A204.1 (cell line): ENCODE measurements around the gene CXCL10.
"Not testable (repeated sequence)": the region's sequence is repeated elsewhere in the genome, so short reads cannot be mapped to it uniquely, and the experiment has no call there.

Experiments
- FAIRE-seq: peaks from 2 replicates; lab custom pipeline; 2012; peaks lifted over from hg19 to GRCh38; lab: Jason Lieb, UNC

CXCL10 gene

GRCh38 chr4:76023389-76023788 lies at the start of gene CXCL10:
Gene CXCL10 (minus strand): TSS chr4:76023497. CDS start chr4:76023431, 66 bp downstream.
- FAIRE-seq, result no peak

- FAIRE-seq, result no peak
Observed at GRCh38 chr4:76072760-76073159, 49.5 kb upstream of the CXCL10 start.

GRCh38 chr4:76067652-76068286 lies 44.5 kb upstream of the CXCL10 start:
- peak; percentile 97 for FAIRE-seq

- no peak for FAIRE-seq
Observed at GRCh38 chr4:76066546-76066945, 43.2 kb upstream of the CXCL10 start.

- no peak for FAIRE-seq
Observed at GRCh38 chr4:76061982-76062381, 38.7 kb upstream of the CXCL10 start.

GRCh38 chr4:76061421-76061820 lies 38.1 kb upstream of the CXCL10 start:
- no peak for FAIRE-seq

- no peak for FAIRE-seq
Observed at GRCh38 chr4:76060506-76060905, 37.2 kb upstream of the CXCL10 start.

GRCh38 chr4:76059750-76060149 lies 36.5 kb upstream of the CXCL10 start:
- FAIRE-seq, result no peak

- FAIRE-seq, result no peak
Observed at GRCh38 chr4:76058888-76059426, 35.7 kb upstream of the CXCL10 start.

- FAIRE-seq, result no peak
Observed at GRCh38 chr4:76058302-76058701, 35.0 kb upstream of the CXCL10 start.

- FAIRE-seq, result no peak
Observed at GRCh38 chr4:76055421-76055820, 32.1 kb upstream of the CXCL10 start.

GRCh38 chr4:76055016-76055415 lies 31.7 kb upstream of the CXCL10 start:
- no peak for FAIRE-seq

GRCh38 chr4:76053730-76054129 lies 30.4 kb upstream of the CXCL10 start:
- no peak for FAIRE-seq

- FAIRE-seq, result not testable (repeated sequence)
Observed at GRCh38 chr4:76050560-76051050, 27.3 kb upstream of the CXCL10 start.

GRCh38 chr4:76049860-76050416 lies 26.6 kb upstream of the CXCL10 start:
- FAIRE-seq, result not testable (repeated sequence)

- FAIRE-seq, result not testable (repeated sequence)
Observed at GRCh38 chr4:76044686-76045085, 21.4 kb upstream of the CXCL10 start.

- FAIRE-seq, result not testable (repeated sequence)
Observed at GRCh38 chr4:76043306-76043705, 20.0 kb upstream of the CXCL10 start.

- FAIRE-seq, result not testable (repeated sequence)
Observed at GRCh38 chr4:76042241-76042998, 19.1 kb upstream of the CXCL10 start.

GRCh38 chr4:76036855-76037254 lies 13.6 kb upstream of the CXCL10 start:
- no peak for FAIRE-seq

- FAIRE-seq, result no peak
Observed at GRCh38 chr4:76035799-76036380, 12.6 kb upstream of the CXCL10 start, which contains the start of gene CXCL11. Gene CXCL11 (minus strand): TSS chr4:76036070. CDS start chr4:76035987, 83 bp downstream.

GRCh38 chr4:76035141-76035540 lies 11.8 kb upstream of the CXCL10 start:
- no peak for FAIRE-seq

- no peak for FAIRE-seq
Observed at GRCh38 chr4:76029300-76029699, 6.0 kb upstream of the CXCL10 start.
